AML-193 (cell line): ENCODE data around the gene KLF16.

Experiments
- DNase-seq, 2 experiments: peaks; one replicate each; lab custom pipeline; 2025; lab: John Stamatoyannopoulos, UW

The KLF16 gene

DNA sequence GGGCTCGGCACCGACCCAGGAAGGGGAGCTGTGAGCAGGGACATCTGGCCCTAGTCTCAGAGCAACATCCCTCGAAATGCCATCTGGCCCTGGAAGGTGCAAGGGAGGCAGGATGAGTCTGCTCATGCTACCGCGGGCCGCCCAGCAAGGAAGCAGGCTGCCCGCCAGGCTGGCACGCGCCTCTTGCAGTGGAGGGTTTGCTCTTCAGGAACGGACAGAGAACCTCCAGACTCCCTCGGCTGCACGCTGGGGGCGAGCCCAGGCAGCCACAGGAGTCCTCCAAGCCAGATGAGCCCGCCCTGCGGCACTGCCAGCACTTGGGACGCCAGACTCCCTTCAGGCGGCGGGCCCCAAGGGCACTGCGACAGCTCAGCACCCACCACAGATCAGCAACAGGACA is 41.2 kb downstream of the KLF16 start:
- DNase-seq = no peak

DNA sequence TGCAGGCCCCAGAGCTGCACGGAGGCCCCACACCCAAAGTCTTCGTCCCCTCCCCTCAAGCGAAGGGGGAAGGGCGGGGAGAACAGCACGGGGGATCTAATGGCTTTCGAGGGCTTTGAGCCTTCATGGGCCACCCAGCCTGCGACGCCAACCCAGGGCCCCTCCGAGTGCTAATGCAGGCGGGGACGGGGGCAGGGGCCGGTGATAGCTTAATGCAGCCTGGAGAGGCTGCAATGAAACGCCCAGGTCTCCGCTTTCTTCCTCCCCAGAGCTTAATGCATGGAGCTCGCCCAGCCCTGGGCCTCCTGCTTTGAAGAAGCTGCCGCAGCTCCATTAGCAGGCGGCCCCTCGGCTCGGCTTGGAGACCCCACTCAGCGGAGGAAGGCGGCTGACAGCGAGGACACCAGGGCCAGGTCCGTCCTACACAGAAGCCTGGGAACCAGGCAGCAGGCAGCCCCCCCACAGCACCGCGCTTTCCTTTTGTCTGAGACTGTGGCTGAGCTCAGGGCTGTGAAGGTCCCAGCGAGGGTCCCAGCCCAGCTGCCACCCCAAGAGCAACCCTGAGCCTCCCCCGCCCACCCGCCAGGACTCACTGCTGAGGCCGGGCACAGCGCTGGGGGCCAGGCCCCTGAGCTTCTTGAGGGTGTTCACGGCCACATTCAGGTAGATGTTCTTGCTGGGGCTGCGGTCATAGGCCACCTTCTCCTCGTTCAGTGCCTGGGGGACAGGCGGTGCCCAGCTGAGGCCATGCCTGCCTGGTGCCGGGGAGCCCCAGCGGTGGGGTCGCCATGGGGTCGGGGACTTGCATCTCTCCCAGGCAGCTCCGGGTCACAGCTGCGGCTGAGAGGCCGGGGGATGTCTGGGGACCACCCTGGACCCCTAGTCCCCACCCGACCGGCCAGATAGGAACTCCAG is 43.8 kb downstream of the KLF16 start:
- DNase-seq = no peak

DNA sequence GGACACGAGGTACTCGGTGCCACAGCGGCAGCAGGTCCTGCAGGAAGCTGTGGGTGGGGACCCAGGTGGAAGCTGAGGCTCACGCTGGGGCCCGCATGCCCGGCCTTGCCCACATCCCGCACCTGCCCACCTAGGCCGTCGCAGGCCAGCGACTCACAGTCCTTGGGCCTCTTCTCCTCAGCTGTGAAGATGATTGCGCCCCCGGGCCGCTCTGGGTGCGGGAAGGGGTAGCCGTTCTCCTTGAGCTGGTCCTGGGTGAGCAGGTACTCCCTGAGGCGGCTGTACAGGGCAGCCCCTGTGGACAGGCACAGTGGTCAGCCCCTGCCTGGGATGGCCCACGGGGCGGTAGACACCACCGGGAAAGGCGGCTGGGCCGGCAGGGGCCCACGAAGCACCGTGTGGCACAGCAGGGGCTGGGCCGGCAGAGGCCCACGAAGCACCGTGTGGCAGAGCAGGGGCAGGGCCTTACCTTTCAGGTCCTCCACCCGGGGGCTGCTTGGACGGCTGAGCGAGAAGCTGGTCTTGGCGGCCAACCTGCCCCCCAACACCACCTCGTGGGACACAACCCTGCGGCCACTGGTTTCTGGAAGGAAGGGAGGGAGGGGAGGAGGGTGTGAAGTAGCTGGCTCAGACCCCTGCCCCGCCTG is 44.7 kb downstream of the KLF16 start:
- no peak for DNase-seq

DNA sequence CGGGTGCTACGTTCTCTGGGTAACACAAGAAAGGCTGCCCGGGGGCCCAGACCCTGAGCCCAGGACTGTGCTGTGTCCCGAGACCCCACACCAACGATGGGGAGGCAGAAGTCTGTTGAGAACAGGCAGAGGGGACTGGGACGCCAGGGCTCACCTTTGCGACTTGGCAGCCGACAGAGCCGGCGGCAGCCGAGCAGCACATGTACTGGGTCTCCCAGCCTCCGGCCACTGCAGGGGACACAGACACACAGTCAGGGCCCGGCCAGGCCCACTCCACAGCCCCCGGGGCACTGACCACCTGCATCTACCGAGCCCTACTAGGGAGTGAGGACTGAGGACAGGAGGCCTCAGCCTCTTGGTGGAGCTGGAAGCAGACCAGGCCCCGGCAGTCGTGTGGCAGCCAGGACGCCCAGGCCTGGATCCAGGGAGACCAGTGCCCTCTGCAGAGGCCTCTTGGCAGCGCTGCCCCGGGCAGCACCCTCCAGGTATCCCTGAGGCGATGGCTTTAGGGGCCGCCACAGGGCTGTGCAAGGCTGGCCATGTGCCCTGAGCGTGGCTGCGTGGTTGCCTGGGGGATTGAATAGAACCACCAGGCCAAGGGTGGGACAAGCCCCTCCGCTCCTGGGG is 45.7 kb downstream of the KLF16 start:
- no peak for DNase-seq

DNA sequence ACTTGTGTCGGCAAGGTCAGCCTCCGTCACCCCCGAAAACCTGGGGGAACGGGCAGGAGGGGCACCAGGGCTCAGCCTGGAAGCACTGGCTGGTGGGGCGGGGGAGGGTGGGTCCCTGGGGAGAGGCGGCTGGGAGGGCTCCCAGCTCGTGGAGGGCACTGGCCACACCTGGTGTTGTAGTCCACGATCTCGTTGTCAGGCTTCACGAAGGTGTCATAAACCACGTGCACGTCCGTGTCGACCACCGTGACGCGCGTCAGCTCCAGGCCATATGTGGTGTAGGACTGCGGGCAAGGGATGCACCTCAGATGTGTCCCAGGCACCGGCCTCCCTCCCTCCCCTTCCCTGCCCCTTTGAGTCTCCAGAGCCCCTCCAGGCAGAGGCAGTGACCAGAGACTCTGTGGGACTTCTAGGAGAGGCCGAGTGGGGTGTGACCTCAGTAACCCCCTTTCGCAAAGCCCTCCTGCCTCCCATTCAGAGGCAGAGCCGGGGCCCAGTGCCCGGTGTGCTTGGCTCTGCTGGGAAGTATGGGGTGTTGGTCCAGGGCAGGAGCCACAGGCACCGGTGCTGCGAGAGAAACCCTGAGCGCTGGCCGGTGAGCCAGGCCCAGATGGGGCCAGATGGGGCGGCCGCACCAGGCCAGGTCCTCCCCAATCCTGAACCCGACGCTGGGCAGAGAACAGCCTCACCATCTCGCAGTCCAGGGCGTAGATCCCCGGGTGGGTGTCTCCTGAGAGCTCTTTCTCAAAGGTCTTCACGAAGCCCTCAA is 46.7 kb downstream of the KLF16 start:
- no peak for DNase-seq

DNA sequence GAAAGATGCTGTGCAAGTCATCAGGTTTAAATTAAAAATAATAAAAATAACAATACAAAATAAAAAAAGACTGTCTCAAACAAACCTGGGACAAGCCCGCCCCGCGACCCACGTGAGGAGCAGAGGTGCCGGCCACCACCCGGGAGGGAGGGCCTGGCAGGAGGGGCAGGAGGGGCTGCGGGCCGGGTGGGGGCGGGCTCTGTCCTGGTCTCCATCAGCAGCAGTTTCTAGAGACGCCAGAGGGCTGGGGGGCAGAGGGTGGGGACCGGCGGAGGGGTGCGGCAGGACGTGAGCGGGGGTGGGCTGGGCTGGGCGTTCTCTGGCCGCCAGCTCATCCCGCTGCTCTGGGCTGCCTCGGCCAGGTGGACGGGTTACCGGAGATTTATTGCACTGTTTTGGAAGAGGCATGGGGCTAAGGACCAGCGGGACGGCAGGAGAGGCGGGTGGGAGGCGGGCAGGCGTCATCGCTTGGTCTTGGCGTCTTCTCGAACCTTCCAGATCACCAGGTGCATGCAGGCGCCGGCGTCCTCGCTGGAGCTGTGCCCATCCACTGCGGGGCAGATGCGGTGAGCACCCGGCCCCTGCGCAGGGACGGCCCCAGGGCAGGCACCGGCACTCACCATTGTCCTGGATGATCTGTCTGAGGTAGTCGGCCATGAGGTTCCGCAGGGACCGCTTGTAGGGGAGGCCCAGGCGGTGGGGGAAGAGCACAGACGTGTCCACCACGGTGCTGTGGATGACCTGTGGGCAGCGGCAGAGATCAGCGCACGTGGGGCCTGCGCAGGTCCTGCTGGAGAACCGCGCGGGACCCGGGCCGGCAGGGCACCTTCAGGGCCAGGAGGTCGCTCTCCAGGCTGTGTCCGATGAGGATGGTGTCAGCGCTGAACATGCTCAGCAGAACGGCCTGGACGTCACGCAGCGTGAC is 47.5 kb downstream of the KLF16 start:
- no peak for DNase-seq

DNA sequence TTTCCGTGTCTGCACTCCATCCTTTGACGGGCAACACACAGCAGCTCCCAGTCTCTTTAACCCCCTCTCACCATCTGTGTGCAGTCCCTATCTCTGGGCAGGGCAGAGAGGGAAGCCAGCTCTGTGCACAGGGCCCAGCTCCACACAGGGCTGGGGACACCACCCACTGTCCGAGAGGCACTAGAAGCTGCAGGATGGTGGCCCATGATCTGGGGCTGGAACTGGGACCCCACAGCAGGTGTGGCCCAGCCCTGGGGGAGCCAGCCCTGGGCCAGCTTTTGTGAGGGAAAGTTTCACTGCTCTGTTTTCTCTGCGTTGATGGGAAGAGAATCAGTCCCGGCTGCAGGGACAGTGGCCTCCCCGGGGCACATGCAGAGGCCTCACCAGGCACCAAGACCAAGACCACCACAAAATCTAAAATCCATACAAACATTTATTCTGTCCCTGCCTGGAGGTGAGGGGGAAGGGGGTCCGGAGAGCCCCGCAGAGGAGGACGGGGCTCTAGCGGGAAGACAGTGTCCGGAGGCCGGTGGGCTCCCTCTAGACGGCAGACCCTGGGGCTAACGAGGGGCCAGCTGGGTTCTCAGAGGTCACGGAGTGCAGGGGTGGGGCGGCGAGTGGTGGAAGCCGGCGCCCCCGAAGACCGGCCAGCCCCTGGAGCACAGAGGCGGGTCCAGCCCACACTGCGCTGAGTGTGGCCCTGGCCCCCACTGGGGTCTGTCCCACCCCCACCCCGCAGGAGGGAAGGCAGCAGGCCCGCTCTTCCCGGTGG is 48.4 kb downstream of the KLF16 start:
- DNase-seq = no peak

DNA sequence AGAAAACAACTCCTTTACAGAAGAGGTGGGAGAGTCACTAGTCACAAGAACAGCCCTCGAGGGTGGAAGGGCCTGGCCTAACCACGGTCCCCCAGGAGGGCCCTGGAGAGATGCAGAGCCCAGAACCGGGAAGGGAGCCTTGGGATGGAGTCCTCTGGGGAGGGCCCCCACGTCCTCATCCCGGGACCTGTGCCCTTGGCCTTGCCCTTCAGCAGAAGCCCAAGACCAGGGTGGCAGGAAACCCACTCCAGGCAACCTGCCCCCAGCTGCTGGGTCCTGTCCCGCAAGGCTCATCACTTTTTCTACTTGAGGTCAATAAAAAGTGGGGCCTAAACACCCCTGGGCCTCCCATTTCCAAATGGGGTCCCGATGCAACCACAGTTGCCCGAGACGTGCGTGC is 49.0 kb downstream of the KLF16 start:
- no peak for DNase-seq

DNA sequence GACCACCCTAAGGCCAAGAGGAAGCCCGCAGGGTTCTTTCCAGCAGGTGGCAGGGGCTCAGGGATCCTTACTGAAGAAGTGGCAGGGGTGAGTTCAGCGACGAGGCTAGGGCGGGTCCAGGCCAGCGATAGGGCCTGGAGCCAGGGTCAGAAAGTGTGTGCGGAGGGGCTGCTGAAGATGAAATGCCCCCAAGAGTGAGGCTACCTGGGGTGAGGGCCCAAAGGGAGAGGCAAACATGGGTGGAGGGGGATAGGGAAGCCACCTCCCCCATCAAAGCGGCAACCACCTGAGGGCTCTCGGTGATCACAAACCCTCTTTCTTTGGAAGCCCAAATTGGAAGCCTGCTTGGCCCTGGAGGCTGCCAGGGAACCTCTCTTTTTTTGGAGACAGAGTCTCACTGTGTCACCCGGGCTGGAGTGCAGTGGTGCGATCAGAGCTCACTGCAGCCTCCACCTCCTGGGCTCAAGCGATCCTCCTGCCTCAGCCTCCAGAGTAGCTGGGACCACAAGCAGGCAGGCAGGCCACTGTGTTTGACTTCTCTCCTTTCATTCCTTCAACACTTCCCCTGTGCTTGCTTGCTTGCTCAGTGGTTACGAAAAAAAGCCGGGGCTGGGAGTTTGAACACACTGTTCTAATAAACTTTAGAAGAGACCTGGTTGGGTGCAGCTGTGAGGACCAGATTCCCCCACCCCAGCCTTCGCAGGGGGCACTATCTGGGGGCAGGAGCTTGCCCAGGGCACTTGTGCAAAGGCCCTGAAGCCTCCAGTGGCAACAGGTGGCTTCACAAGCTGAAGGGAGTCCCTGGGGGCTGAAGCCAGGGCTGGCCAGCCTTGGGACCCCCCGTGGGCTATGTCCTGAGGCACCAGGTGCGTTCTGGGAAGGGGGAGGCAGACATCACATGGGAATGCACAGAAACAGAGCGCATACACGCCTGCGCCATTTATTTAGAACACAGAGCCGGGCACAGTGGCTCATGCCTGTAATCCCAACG is 49.9 kb downstream of the KLF16 start:
- no peak for DNase-seq

DNA sequence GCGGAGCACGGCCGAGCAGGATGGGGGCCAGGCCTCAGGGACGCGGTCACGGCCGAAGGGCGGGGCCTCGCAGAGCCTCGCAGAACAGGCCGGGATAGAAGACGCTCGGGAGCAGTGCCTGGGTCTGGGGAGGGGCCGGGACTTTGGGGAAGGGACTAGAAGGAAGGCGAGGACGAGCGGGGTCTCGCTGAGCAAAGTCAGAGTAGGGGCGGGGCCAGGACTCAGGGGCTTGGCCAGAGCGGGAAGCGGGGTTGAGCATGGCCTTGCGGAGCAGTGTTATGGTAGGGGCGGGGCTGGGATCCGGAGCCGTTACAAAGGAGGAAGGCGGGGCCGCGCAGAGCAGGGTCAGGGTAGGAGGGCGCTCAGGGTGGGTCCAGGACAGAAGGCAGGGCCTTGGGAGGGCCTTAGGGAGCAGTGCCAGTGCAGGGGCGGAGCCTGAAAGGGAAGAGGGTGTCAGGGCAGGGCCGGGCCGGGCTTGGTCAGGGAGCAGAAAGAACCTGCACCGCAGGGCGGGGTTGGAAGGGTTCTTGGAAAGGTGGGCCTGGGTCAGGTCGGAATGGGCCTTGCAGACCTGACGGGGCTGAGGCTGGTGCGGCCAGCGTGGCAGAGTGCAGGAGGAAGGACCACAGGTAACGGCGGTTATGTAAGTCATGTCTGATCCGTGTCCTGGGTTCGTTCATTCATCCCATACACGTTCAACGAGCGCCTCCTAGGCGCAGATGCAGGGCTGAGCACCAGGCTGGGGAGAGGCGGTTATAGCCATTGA is 50.8 kb downstream of the KLF16 start:
- peak; percentile 97 to 98 for DNase-seq

DNA sequence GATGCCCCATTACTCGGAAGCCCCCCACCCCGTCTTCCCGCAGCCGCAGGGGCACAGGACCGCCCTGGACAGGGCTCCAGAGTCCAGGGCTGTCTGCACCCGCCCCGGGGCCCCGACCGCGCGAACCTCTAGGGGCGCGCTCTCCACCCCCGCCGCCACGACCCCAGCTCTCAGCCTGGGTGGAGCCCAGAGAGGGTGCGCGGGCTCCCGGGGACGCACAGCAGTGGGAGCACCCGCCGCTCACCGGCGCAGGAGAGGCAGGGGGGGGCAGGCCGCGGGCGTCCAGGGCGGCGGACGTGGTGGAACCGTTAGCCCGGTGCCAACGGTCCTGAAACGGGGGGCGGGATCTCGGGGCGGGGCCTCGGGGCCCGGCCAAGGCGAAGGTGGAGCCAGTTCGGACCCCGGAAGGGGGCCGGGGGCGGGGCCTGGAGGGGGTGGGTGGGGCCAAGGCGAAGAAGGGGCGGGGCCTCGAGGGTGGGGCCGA is 51.4 kb downstream of the KLF16 start, which contains the start of gene ATP8B3:
Gene ATP8B3, minus strand, starts transcription at position 335 of the 484 bp plus-strand sequence. CDS start 540 bp downstream, outside the sequence.
- no peak for DNase-seq

DNA sequence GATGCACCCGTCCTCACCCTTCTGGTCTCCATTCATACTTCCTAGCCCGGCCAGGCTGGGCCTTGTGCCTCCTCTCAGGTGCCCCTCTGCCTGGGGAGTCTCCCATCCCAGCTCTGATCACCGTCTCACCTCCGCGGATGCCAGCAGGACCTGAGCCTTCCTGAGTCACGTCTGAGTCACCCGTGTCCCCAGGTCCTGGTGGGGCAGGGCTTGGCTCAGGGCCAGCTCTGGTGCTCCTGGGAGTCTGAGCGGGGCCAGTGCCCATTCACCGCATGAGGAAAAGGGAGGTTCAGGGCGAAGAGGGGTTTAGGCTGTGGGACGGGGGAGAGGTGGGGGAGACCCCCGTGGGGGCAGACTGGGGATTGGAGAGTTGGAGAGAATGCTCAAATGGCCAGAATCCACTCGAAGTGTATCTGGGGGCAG is 51.9 kb downstream of the KLF16 start:
- peak; percentile 18 to 19 for DNase-seq

DNA sequence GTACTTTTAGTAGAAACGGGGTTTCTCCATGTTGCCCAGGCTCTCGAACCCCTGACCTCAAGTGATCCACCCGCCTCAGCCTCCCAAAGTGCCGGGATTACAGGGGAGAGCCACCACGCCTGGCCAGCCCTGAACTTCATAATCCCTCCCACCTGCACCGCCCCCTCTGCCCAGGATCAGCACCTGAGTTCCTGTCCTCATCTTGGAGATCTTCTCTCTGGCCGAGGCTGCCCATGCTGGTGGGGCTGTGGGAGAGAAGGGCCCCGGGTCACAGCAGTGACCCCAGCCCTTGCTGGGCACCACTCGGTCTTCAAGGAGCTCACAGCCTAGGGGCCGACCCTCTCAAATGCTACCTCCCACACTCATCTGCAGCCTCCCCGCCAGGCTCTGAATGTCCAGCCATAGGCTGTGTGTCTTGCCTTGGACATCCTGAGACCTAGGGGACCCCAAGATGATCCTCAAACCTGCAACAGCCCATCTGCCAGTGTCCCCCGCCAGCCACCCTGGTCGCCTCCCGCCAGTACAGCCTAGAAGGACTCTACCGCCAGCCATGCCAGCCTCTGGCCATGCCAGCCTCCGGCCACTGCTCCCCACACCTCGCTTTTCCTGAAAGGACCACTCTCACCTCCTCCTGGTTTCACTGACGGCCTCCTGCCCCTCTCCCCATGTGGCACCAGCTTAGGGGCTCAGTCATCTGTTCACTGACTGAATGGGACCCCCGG is 52.8 kb downstream of the KLF16 start:
- no peak for DNase-seq

DNA sequence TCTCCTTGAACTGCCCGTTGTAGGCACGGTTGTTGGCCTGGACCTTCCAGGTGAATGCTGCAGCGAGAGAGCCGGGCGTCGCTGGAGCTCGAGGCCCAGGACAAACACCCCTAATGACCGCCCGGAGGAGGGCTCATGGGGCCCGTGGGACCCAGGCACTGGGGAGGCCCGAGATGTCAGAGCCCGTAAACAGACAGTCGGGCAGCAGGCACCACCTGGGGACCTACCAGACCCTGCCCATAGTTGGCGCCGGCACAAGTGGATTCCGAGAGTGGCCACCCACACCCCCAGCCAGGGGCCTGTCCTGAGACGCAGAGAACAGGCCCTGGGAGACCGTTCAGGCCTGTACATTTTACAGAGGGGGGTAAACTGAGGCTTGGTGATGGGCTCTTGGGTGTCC is 53.7 kb downstream of the KLF16 start:
- no peak for DNase-seq

DNA sequence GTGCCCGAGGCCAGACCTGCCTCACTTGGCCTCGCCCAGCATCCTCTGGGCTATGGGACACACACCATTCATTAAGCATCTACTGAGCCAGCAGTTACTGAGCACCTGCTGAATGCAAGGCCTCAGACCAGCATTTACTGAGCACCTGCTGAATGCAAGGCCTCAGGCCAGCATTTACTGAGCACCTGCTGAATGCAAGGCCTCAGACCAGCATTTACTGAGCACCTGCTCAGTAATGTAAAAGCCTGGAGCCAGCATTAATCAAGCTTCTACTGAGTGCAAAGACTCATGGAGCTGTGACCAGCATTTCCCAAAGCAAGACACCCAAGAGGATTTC is 55.0 kb downstream of the KLF16 start:
- no peak for DNase-seq

DNA sequence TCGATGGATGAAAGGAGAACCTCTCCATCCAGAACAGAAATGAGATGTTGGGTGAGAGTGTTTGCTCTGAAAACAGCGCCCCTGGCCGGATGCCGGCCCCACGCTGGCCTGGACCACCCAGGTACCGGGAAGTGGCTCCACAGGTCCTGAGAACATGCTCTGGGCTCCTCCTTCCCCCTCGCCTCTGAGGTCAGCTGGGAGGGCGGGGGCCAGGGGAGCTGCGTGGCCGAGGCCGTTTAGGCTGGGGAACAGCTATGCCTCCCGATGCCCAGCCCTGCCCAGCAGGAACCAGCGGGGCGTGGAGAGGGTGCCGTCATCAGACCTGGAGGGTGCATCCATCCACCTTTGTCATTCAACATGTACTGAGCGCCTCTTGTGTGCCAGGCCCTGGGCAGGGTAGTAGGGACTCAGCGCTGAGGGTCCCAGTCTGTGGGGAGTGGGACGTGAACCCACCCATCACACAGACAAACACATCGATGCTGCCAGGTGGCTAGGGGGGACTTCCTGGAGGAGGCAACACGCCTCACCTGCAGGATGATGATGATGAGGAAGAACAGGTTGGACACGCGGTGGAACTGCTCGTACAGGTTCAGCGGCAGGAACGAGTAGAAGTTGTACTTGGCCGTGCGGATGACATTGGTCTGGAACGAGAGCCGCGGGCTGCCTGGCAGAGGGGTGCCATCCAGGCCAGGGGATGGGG is 55.5 kb downstream of the KLF16 start:
- DNase-seq = no peak
